ENCODE data around the gene P2RX1.
A peak's percentile ranks its signal among the peaks of the same experiment; 100 is the strongest.

Gene P2RX1

DNA sequence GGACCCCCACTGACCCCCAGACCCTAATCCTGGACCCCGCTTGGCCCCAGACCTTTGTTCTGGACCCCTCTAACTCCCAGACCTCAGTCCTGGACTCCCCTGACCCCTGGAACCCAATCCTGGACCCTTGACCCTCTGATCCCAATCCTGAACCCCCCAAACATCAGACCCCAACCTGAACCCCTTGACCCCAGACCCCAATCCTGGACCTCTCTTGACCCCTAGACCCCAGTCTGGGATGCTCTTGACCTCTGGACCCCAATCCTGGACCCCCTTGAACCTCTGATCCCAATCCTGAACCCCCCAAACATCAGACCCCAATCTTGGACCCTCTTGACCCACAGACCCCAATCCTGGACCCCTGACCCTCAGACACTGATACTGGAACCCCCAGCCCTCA is 13.5 kb upstream of the P2RX1 start:
- H3K4me3 ChIP-seq (ENCODE audit: low read length) = no peak overlapping the region
- H3K4me1 ChIP-seq (ENCODE audit: control insufficient read depth, insufficient read depth, low read length) = peaks cover 4% of the 10 kb centered on the region
- H3K36me3 ChIP-seq (ENCODE audit: control insufficient read depth, insufficient read depth, low read length, severe bottlenecking) = no peaks in the 10 kb centered on the region
- no peak for DNase-seq (ENCODE audit: low read depth)
- H3K27me3 ChIP-seq (replicated peaks; ENCODE audit: control insufficient read depth, insufficient read depth, low read length) = peaks cover 6% of the 10 kb centered on the region
- H3K9ac ChIP-seq (ENCODE audit: low read length) = no peak overlapping the region
- H3K9me3 ChIP-seq (ENCODE audit: control insufficient read depth, low read length) = no peaks in the 10 kb centered on the region

DNA sequence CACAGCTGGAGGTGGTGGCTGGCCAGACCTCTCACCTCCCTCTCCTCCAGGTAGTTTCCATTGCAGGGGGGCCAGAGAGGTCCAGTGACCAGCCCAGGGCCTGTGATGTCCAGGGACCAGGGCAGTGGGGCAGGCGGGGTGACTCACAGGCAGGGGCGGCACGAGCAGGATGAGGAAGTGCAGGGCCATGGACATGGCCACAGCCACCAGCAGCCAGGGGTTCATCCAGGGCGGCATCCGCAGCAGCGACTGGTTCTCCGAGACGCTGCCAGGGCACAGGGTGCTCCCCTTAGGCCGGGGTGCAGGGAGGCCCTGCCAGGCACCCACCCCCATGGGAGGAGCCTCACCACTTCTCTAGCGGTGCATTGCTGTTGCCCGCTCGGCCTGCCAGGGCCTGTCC is 12.9 kb upstream of the P2RX1 start:
- H3K4me3 ChIP-seq (ENCODE audit: low read length) = no peak overlapping the region
- no peaks in the 10 kb centered on the region for H3K9me3 ChIP-seq (ENCODE audit: control insufficient read depth, low read length)
- peaks cover 10% of the 10 kb centered on the region for H3K4me1 ChIP-seq (ENCODE audit: control insufficient read depth, insufficient read depth, low read length)
- no peak overlapping the region for H3K9ac ChIP-seq (ENCODE audit: low read length)
- no peaks in the 10 kb centered on the region for H3K36me3 ChIP-seq (ENCODE audit: control insufficient read depth, insufficient read depth, low read length, severe bottlenecking)
- no peak for DNase-seq (ENCODE audit: low read depth)
- peaks cover 12% of the 10 kb centered on the region for H3K27me3 ChIP-seq (replicated peaks; ENCODE audit: control insufficient read depth, insufficient read depth, low read length)

DNA sequence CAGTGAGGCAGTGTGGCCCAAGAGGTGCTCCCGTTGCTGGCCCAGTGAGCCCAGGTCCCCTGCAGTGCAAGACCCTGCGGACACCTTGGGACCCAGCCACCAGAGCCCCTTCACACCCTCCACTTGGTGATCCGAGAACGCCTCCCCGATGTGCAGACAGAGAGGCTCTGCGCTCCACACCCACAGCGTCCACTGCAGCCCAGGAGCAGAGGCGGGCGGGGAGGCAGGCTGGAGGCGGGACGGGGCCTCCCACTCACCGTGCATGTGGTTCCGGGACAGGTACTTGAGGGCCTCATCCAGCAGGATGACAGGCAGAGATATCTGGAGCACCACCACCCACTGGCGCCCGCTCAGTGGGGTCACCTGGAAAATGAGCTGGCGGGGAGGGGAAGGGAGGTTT is 12.1 kb upstream of the P2RX1 start:
- Histone ChIP-seq H3K4me3 (ENCODE audit: low read length) (no peak overlapping the region), H3K27me3 (replicated peaks; ENCODE audit: control insufficient read depth, insufficient read depth, low read length) (peaks cover 19% of the 10 kb centered on the region)
- no peak for DNase-seq (ENCODE audit: low read depth)

DNA sequence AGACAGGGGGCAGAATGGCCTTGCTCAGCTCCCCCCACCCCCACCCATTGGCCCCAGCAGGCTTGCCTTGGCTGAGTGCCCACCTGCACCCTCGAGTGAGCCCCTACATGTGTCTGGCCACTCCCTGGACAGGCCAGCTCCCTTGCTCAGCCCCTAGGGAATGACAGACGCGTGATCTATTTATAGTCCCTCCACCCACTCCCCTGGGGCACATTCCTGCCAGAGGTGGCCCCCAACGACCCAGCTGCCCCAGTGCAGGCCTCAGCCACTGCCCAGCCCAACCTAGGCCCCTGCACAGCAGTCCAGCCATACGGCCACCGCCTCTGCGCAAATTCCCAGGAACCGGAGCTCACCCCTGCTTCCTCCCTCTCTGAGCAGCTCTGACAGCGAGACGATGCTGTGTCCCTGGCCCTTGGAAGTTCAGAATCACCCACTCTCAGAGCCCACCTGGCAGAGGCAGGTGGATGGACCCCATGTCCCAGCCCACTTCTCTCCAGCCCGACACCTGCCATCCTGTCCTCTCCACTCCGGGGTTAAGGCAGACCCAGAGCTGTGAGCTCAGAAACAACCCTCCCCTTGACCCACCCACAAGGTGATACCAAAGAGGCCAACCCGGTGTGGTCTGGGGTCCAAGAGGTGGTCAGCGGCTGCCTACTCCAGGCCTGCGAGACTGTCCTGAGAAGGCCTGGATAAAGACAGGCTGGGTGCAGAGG is 11.5 kb upstream of the P2RX1 start:
- Histone ChIP-seq H3K4me3 (ENCODE audit: low read length) (no peak overlapping the region), H3K9me3 (ENCODE audit: control insufficient read depth, low read length) (no peaks in the 10 kb centered on the region), H3K27me3 (replicated peaks; ENCODE audit: control insufficient read depth, insufficient read depth, low read length) (peaks cover 25% of the 10 kb centered on the region), H3K36me3 (ENCODE audit: control insufficient read depth, insufficient read depth, low read length, severe bottlenecking) (no peaks in the 10 kb centered on the region), H3K9ac (ENCODE audit: low read length) (no peak overlapping the region), H3K4me1 (ENCODE audit: control insufficient read depth, insufficient read depth, low read length) (peaks cover 10% of the 10 kb centered on the region)
- peak; percentile 7 for DNase-seq (ENCODE audit: low read depth)

More for the DNA sequence above, 12.1 kb upstream of the P2RX1 start:
- H3K9me3 ChIP-seq (ENCODE audit: control insufficient read depth, low read length) = no peaks in the 10 kb centered on the region
- no peaks in the 10 kb centered on the region for H3K36me3 ChIP-seq (ENCODE audit: control insufficient read depth, insufficient read depth, low read length, severe bottlenecking)
- peaks cover 10% of the 10 kb centered on the region for H3K4me1 ChIP-seq (ENCODE audit: control insufficient read depth, insufficient read depth, low read length)
- H3K9ac ChIP-seq (ENCODE audit: low read length) = no peak overlapping the region

DNA sequence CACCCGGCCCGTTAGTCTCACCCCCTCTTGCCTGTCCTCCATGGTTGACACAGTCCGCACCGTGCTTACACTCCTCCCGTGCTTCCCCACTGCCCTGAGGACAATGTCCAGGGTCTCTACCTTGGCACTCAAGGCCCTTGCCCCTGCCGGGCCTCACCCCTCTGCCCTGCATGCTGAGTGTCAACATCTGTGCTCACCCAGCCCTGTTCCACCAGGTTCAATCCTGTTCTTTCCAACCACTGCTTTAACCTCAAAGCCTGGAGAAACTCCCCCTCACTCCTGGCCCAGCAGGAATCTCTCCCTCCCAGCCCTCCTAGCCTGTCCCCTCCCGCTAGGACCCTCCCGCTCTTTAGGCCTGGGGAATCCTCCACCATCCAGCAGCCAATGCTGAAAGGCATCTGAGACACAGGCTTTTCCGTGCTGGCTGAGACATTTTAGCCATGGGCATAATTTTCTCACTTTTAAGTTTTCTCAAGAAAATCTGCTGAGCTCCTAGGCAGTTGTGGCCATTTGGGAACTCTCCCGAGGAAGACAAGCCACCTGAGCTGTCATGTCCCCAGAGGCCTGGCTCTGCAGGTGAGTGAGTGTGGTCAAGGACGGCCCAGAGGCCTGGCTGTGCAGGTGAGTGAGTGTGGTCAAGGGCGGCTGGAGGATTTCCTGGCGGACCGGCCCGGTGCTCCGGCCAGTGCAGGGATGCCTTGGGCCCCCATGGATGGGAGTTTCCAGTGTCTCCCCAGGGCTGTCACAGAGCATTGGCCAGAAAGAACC is 10.8 kb upstream of the P2RX1 start:
- H3K27me3 ChIP-seq (replicated peaks; ENCODE audit: control insufficient read depth, insufficient read depth, low read length) = peaks cover 27% of the 10 kb centered on the region
- no peaks in the 10 kb centered on the region for H3K9me3 ChIP-seq (ENCODE audit: control insufficient read depth, low read length)
- no peaks in the 10 kb centered on the region for H3K36me3 ChIP-seq (ENCODE audit: control insufficient read depth, insufficient read depth, low read length, severe bottlenecking)
- no peak overlapping the region for H3K9ac ChIP-seq (ENCODE audit: low read length)
- H3K4me1 ChIP-seq (ENCODE audit: control insufficient read depth, insufficient read depth, low read length) = peaks cover 10% of the 10 kb centered on the region
- H3K4me3 ChIP-seq (ENCODE audit: low read length) = no peak overlapping the region
- no peak for DNase-seq (ENCODE audit: low read depth)

DNA sequence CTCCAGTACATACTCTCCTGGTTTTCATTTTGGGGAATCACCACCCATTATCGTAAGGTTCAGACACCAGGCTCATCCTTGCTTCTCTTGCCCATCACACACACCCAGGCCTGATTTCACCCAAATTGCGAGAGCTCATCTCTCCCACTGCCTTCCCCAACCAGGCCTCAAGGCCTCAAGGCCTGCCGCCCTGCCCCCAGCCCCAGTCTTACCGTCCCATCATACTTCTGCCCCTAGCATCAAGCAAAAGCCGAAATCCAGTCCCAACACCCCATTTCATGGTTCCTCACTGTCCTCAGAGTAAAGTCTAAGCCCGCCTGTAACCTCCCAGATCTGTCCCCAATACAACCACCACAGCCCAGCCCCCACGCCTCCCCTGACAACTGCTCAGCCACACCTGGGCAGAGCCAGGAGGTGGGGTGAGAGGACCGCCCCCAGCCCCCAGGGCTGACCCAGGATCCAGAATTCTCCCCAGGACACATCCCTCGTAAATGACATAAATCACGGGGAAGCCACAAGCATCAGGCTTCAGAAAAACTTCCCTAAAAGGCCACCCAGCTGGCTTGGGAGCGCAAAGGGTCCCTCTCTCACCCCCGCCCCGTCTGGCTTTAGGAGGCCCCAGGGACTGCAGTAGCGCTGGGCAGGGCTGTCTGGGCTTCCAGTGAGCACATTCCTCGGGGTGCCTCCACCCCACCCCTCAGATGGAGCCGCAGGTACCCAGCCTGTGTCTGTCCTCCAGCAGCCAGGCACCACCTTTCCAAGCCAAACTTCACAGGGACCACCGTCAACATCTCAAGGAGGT is 9.6 kb upstream of the P2RX1 start:
- Histone ChIP-seq H3K4me1 (ENCODE audit: control insufficient read depth, insufficient read depth, low read length) (peaks cover 10% of the 10 kb centered on the region), H3K4me3 (ENCODE audit: low read length) (no peak overlapping the region), H3K9ac (ENCODE audit: low read length) (no peak overlapping the region), H3K9me3 (ENCODE audit: control insufficient read depth, low read length) (no peaks in the 10 kb centered on the region), H3K27me3 (replicated peaks; ENCODE audit: control insufficient read depth, insufficient read depth, low read length) (peaks cover 27% of the 10 kb centered on the region), H3K36me3 (ENCODE audit: control insufficient read depth, insufficient read depth, low read length, severe bottlenecking) (no peaks in the 10 kb centered on the region)
- no peak for DNase-seq (ENCODE audit: low read depth)

DNA sequence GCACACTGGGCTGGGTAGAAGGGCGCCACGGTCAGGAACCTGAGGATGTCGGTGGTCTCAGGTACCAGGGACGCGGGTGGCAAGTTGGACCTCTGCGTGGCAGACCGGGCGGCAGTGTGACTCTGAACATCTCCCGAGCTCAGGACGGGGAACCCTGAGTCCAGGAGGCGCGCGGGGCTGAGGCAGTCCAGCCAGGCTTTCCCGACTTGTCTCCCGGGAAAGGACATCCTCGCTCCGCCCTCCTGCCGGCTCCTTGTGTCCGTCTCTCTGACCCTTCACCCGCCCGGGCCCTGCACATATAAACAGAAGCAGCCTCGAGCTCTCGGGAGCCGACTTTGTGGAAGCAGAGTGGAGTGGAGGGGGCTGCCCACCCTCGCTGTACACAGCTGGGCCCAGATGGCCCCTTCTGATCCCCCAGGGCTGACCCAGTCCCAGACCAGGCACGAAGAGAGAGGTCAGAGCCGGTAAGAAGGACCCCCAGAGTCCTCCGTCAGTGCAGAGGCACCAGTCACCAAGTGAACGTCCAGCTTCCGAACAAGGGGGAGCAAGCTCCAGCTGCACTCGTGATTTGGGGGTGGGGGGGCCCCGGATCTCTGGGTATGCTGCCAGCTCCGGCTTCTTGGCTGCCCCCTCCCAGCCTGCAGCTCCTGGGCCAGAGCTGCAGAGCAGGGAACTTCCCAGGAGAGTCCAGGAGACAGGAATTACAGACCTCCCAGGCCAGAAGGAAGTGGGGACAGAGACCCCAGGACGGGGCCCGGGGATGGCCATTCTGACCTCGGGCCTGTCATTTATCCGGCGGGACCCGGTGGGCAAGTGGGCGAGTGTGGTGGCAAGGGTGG is 8.5 kb upstream of the P2RX1 start:
- no peaks in the 10 kb centered on the region for H3K9me3 ChIP-seq (ENCODE audit: control insufficient read depth, low read length)
- H3K9ac ChIP-seq (ENCODE audit: low read length) = peak overlapping the region; percentile 29
- no peak overlapping the region for H3K4me3 ChIP-seq (ENCODE audit: low read length)
- peaks cover 10% of the 10 kb centered on the region for H3K4me1 ChIP-seq (ENCODE audit: control insufficient read depth, insufficient read depth, low read length)
- H3K36me3 ChIP-seq (ENCODE audit: control insufficient read depth, insufficient read depth, low read length, severe bottlenecking) = no peaks in the 10 kb centered on the region
- H3K27me3 ChIP-seq (replicated peaks; ENCODE audit: control insufficient read depth, insufficient read depth, low read length) = peaks cover 27% of the 10 kb centered on the region
- DNase-seq (ENCODE audit: low read depth) = no peak

DNA sequence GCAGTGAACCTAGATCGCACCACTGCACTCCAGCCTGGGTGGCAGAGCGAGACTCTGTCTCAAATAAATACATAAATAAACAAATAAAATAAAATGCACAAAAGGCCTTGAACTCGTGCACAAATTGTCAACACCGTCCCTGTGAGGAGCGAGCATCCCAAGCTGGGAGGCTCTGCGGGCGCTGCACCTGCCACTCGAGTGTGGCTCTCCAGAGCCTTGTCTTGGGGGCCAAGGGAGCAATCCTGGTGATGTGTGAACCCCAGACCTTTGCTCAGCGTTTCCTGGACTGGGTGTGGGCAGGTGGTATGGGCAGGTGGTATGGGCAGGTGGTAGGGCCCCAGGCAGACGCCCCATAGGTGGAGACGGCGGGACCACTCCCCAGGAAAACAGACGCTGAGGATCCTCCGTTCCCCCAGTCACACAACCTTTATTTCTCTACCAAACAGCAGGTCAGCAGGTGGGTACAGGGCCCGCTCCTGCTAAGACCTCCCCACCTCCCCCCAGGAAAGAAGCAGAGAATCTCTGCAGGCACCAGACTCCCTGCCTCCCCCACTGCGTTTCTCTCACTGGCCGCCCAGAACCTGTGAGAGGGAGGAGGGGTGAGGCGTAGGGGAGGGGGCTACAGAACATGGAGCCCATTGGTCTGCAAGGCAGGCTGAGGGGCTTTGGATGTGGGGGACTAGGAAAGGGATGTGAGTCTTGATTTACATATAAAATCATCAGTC is 7.4 kb upstream of the P2RX1 start:
- Histone ChIP-seq H3K36me3 (ENCODE audit: control insufficient read depth, insufficient read depth, low read length, severe bottlenecking) (no peaks in the 10 kb centered on the region), H3K9me3 (ENCODE audit: control insufficient read depth, low read length) (no peaks in the 10 kb centered on the region), H3K27me3 (replicated peaks; ENCODE audit: control insufficient read depth, insufficient read depth, low read length) (peaks cover 27% of the 10 kb centered on the region), H3K9ac (ENCODE audit: low read length) (no peak overlapping the region), H3K4me1 (ENCODE audit: control insufficient read depth, insufficient read depth, low read length) (peaks cover 10% of the 10 kb centered on the region), H3K4me3 (ENCODE audit: low read length) (no peak overlapping the region)
- no peak for DNase-seq (ENCODE audit: low read depth)

DNA sequence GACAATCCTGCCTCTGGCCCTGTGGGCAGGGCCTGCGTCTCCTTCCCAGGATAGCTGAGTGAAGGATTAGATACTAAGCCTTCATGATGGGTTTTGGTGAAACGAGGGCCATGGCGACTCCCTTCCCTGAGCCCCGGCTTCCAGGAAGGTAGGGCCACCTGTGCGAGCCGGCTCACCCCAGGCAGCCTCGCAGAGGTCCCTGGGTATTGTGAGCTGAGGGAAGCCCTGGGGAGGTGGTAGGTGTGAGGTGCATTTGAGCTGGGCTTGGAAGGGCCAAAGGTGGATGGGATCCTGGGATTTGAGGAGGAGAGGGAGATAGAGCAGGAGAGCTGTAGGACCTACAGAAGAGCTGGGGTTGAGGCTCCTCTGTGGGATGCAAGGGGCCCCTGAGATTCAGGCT is 6.5 kb upstream of the P2RX1 start:
- Histone ChIP-seq H3K4me3 (ENCODE audit: low read length) (no peak overlapping the region), H3K4me1 (ENCODE audit: control insufficient read depth, insufficient read depth, low read length) (peaks cover 9% of the 10 kb centered on the region), H3K27me3 (replicated peaks; ENCODE audit: control insufficient read depth, insufficient read depth, low read length) (peaks cover 27% of the 10 kb centered on the region), H3K9ac (ENCODE audit: low read length) (no peak overlapping the region), H3K36me3 (ENCODE audit: control insufficient read depth, insufficient read depth, low read length, severe bottlenecking) (no peaks in the 10 kb centered on the region), H3K9me3 (ENCODE audit: control insufficient read depth, low read length) (no peaks in the 10 kb centered on the region)
- no peak for DNase-seq (ENCODE audit: low read depth)

DNA sequence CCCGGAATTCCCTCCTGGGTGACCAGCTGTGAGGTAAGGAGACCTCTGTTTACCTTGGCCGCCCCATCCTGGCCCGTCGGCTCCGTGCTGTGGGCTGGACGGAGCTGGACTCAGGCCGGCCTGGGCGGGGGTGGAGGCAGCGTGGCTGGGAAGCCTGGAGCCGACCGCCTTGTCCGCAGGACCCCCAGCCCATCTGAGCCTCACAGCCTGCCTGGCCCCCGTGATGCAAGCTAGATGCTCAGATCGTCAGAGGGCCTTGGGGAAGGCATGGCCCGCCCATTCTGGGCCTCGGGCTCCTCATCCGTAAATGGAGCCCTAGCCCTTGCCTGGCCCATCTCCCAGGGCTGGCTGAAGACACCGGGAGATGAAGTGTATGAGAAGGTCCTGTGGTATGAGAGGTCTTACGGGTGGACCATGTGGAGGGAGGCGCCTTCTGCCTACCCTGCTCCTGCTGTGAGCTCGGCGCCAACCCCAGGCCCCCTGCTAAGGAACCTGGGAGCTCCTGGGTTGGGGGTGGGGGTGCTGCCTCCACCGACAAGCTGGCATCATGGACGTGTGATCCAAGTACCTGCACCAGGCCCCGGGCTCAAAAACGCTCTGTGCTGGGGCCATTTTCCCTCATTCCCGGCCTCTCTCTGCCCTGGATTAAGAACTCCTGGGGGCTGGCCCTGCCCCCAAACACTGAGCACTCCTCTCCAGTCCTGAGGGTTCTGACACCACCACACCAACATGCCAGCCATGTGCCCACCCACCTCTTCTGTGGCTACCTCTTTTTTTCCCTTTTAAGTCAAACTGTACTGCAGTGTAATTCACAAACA is 5.4 kb upstream of the P2RX1 start:
- Histone ChIP-seq H3K36me3 (ENCODE audit: control insufficient read depth, insufficient read depth, low read length, severe bottlenecking) (no peaks in the 10 kb centered on the region), H3K4me3 (ENCODE audit: low read length) (no peak overlapping the region), H3K9ac (ENCODE audit: low read length) (no peak overlapping the region), H3K9me3 (ENCODE audit: control insufficient read depth, low read length) (no peaks in the 10 kb centered on the region), H3K4me1 (ENCODE audit: control insufficient read depth, insufficient read depth, low read length) (peaks cover 5% of the 10 kb centered on the region), H3K27me3 (replicated peaks; ENCODE audit: control insufficient read depth, insufficient read depth, low read length) (peaks cover 23% of the 10 kb centered on the region)
- DNase-seq (ENCODE audit: low read depth) = no peak
